GF-D8 (cell line): ENCODE results near the gene FNTB.

ENCODE experiments used
- DNase-seq: peaks from one replicate; lab custom pipeline; 2025; lab: John Stamatoyannopoulos, UW

FNTB gene

DNA sequence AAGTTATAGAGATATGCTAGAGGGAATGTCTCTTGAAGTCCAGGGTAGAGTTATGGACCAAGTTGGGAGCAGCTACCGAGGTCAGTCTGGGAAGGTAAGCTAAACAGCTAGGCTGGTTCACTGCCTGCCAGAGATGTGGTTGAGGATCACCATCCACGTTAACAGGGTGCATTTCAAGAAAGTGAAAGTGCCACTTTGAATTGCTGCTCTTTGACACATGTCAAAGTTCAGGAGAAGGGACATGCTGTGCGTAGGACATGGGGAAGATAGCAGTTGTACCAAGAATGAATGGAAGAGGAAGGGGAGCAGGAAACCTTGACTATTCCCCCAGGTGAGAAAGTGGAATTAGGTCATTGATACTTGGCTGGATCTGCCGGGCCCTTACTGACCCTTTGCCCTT, 66.1 kb downstream of the FNTB start:
- no peak for DNase-seq

DNA sequence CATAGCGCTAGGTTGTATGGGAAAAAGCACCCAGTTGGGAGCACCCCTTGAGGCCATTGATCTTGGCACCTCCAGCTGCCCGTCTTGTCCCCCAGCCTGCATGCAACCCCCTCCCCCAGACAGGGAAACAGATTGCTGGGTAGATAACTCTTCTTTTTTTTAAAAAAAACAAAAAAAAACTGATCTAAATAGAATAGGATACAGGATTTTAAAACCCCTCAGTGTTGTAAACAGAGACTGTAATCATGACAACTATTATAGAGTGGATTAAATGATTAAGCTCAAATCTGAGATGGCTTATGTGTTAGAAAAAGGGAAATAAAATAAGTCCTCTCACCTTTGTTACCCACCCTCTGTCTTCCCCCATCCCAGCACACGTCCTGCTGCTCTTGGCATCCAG, 66.8 kb downstream of the FNTB start:
- DNase-seq: no peak

DNA sequence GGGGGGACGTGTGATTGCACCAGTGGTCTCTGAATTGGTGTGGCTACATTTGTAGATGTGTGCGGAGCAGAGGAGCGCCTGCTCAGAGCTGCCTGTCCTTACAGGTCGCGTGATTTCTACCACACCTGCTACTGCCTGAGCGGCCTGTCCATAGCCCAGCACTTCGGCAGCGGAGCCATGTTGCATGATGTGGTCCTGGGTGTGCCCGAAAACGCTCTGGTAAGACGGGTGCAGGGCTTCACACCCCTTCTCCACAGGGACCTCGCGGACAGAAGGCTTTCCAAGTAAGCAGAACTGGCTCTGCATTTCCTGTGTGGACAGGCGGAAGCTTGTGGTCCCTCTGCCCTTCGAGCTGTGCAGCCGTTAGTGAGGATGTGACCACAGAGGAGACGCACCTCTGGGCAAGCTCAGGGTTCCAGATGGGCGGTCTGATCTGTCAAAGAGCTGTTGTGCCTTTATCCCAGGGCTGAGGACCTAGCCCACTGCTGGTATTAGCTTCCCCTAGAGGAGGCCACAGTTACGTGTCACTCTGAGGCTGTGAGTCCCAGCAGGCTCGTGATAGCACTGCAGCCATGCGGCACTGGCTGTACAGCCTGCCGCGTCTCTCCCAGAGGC, 67.9 kb downstream of the FNTB start:
- peak; percentile 93 for DNase-seq

DNA sequence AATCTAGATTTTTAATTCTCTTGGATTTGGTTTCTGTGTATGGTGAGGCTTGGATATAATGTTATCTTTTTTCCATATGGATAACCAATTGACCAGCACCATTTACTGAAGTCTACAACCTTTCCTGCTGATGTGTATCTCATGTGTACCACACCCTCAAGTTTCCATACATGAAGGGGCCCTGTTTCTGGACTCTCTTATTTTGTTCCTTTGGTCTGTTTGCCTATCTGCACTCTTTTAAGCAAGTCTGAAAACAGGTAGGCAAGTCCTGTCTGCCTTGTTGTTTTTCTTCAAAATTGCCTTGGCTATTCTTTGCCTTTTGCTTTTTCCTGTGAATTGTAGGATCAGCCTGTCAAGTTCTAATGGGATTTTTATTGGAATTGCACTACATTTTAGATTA, 71.0 kb downstream of the FNTB start:
- no peak for DNase-seq

DNA sequence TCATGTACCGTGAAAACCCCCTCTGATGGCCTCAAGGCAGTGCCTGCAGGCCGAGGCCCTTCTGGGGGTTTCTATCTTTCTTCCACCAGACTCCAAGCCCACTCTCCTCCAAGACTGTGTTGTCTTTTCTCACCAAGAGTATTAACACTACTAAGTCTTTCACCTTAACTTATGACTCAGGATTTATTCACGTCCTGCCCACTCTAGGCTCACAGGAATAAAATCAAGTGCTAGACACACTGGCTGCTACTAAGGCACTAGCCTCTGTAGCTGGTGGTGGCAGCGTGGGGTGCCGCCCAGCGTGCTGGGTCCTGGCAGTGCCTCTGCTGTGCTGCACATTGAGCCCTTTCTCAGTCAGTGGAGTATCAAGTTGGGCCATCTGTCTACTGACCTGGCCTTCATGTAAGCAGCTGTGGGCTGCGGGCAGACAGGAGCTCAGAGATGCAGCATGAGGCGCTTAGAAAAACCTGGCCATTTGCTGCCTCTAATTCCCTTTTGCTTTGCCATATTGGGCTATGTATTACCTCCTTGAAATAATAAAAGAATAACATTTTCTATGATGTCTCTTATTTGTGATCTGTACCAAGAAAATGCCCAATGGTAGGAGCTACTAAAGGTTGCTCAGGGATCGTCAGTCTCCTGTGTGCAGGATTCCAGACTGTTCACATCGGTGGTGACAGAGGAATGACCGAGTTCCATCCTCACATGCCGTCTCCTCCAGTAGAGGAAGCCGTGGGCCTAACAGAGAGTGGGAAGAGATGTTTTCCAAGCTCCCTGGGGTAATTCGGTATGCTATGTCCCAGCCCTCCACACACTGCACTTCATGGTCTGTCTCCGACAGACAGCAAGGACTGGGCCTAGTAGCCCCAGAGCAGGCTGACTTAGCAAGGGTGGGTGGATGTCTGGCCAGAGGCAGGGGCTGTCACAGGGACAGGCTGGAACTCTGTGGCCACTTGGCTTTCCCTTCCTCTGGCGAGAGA, 75.7 kb downstream of the FNTB start:
- no peak for DNase-seq

DNA sequence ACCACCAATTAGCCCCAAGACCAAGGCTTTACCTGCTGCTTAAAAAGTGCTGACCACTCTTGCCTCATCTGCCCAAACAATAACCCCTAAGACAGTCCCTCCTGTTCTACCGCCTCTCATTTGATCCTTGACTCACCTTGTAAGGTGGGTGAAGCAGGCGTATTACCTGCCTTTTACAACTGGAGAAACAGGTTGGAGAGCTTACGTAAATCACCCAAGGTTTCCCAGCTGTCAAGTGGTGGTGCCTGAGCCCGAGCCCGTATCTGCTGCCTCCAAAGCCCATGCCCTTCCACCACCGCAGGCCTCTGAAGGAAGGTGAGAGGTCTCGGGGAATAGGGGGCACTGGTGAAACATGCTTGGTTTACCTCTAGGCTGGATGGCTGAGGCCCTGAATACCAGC, 79.0 kb downstream of the FNTB start:
- no peak for DNase-seq

DNA sequence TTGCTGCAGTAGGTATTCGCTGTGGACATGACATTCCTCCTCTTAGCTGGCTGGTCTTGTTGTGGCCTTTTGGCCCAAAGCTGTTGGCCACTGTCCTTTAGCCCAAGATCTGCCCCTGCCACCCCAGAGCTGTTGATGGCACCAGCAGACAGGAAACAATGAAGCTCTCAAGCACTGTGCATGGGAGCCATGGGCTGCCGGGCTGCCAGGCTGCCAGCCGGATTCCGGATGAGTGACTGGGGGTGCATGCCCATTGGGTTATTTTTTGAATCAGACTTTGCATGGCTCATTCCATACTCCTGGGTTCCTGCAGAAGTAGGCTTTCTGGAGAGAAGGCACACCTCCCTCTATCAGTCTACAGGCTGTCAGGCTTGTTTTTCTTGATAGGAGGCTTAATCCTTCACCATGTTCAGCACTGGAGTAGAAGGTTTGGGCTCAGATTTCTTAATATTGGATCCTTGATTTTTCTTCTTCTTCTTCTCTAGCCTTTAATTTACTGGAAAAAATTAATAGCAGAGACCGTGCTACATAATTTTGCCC, 83.2 kb downstream of the FNTB start:
- DNase-seq: no peak

DNA sequence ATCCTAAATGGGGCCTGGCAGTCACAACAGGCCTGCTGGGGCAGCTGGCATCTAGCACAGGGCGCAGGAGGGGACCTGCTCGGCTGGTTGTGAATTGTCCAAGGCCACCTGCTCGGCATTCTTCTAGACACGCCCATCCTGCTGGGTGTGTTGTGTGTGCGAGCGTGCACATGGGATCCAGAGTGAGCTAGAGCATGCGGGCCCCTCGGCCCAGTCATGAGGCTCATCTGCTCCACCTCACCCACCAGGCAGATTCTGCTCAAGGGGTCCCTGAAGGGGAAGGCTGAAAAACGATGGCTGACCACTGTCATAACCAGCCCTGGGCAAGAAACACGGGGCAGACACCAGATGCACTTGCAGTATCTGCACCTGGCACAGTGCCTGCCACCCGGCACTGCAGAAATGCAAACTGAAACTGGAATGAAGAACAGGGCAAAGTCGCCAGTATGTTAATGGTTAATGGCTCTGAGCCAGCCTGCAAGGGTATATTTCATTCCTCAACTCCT, 83.8 kb downstream of the FNTB start:
- no peak for DNase-seq

DNA sequence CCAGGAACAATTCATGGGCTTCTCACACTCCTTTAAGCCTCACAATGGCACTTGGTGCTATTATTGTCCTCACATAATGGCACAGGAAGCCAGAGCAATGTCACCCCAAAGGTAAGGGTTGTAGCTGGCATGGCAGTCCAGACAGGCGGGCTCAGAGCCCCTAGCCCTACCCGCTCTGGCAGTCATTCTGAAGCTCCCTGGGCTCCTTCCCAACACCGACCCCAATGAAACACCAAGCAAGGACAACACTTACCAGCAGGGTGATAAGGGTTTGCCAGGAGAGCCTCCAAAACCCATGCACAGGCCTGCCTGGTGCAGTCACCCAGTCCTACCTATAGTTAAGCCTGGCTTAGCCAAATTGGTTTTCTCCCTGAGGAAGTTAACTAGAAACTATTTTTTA, 84.8 kb downstream of the FNTB start:
- no peak for DNase-seq

DNA sequence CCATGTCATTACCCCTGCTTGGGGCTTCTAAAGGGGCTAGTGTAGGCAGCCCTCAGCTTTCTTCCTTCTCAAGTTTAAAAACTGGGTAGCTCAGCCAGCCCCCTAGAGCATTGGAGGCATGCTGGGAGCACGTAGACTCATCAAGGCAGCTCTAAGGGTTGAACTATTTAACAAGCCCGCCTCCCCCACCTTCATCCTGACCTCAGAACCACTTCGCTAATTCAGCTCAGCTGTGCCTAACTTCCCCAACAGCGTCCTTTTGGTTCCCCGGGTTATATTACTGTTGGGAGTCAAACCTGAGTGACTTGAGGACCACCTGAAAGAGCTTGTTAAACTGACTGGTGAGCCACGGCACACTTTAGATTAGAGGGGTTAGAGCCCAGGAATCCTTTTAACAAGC, 85.6 kb downstream of the FNTB start:
- DNase-seq: no peak

DNA sequence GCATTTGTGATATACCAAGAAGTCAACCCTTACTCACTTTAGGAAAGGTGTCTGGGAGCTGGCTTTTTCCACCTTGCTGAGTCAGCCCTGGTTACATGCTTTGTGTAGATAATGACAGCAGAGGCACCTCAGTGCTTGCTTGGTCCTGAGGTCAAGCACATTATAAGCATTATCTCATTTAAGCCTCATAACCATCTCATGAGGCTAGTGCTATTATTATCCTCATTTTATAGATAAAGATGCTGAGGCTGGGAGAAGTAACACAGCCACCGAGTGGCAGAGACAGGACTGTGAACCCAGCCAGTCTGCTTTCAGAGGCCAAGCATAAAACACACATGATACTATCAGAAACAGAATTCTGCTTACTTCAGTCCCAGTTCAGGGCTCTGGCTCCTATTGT, 86.2 kb downstream of the FNTB start:
- no peak for DNase-seq

DNA sequence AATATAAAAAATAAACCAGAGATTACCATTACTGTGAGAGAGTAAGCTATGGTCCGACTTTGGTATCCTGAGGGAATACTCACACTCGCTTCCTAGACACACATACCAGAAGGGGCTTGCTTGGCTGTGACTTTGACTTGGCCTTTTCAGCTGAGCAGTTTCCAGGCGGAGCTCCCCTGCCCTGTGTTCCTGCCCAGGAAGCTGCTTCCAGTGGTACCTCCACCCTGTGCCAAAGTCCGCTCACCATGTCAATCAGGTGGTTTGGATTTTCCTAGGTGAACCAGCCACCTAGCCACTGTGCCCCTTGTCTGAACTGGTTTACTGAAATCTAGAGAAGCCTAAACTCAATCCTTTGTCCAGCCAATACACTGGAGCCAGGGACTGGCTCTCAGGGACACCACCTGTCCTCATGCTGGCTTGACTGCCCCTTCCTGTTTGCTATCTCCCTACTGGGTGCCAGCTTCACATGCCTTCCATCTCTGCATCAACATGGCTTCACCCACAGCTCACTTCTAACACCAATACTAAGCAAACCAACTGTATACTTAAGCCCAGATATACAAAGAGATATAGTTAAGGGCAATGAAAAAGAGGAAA, 87.0 kb downstream of the FNTB start:
- no peak for DNase-seq

DNA sequence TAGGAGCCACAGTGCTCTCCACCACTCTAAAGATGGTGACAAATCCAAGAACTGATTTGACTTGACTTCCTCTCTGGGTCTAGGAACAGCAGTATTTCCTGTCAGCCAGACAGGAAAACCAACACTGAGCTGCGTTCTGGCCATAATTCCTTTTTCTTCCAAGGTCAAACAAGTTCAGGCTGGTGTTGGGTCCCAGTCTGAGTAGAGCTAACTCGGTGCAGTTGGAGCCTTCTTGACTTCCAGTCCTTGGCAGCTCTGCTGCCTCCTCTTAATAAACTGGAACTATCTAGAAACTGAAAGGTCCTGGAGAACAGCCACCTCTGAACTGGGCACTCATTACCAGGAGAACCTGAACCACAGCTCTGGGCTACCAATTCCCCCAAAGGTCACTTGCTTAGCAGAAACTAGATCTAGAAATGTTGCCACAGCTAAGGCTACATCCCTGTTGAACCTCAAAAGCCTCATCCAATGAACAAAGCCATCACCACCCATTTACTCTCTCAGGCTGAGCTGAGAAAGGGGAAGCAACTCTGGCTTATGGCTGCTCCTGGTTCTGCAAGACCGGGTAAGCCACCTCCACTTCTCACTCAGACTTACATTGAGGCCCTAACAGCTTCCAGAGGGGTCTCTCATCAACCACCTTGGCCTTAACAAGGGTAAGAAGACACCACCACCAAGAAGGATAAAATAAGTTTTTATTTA, 87.9 kb downstream of the FNTB start:
- DNase-seq: peak; percentile 49

DNA sequence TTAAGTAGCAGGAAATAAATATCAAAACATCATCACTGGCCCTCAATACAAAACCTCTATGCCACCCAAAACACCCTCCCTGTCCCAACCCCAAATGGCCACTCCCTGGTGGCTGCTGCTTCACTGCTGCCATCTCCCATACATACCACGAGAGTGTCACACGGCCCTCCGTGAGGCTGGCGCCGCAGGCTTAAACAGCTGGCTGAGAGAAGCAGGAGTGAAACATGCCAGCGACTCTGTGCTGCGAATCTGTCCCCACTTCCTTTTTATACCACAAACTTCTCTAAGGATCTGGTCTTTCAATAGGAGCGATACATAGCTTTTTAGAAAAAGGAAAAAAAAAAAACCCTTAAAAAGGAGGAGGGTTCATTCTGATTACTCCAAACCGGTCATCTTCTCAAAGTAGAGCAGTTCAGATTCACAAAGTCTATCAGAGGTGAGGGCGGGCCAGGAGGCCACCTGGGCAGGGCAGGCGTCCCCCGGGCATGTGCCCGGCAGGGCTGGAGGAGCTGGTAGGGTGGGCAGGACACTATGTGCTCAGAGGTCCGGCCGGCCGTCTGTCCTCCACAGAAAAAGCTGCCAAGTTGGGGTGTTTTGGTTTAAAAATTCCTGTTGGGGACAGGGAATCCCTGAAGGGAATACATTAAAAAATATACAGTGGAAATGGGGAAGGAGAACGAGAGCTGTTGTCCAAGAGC, 89.1 kb downstream of the FNTB start:
- peak; percentile 3 for DNase-seq

DNA sequence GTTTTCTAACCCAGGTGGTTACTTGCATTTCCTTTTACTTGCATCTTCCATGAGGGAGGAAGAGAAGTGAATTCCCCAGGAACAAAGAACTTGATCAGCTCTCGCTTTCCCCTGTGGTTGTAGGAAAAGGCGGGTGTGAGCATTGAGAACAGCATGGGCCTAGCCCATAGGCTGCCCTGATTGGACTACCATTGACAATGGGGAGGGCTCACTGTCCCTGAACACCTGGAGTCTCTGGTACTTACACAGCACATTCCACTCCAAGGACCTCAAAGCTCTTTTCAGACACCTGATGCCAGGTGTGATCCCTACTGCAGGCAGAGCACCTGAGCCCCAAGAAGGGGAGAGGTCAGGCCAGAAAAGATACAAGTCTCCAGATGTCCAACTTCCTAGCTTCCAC, 90.6 kb downstream of the FNTB start:
- DNase-seq: no peak

DNA sequence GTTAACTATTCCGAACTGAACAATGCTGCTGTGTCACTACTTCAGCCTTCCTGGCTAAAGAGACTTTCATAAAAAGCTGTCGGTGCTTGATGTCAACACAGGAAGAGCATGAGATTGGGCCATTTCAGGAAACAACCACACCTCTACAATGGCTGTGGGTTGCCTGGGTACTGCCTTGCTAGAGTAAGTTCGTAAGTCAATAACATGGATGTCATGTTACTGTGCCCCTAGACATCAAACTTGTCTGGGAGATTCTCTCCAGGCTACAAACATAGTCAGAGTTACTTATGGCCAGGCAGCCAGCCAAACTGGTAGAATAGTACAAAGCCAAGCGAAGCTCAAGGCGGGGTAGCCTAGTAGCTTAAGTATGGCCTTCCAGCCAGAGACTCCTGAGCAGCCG, 92.5 kb downstream of the FNTB start:
- DNase-seq: peak; percentile 46

DNA sequence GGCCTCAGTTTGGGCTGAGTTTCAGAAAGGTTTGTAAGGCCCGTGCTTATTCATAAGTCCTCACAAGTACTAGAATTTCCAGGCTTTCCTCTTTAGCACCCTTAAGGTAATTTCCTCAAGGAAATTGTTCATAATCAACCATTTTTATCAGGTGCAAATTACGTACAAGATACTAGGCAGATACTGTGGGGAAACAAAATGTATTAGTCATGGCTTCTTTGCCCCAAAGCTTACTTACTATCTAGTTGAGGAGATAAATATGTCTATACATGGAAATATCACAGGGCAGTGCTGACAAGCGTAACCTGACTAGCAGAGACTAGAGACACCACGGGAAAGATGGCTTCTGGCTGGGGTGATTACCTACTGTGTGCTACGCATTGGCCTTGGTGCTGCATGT, 93.1 kb downstream of the FNTB start:
- no peak for DNase-seq

DNA sequence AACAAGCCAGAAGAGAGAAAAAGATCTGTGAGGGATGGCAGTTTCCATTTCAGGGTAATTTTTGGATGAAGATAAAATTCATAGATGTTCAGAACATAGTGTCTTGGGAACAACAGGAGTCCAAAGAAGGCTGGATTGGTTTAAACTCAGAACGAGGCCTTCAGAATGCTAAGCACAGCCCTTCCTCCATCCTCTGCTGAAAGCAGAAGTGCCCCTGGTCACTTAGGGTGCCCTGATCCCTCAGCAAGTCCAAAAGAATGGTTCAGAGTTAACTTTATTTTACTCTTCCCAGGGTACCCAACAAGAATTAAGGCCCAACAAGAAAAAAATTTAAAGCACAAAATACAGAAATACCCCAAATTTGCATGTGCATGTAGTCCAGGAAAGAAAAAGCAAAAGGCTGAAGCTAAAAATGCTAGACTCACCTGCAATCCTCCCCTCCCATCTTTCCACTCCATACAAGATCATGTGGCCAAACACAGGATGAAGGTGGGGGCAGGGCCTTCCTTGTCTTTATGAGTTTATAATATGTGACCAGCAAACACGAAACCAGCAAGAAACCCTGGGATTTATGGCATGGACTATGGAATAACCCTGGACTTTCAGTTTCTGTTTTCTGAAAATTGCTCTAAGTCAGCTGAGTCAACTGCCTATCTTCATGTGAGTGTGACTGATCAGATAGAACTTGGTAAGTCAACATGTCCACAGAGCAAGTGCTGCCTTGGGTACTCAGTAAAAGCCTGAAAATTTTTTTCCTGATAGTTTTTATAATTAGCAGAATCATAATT, 94.5 kb downstream of the FNTB start:
- DNase-seq: no peak

DNA sequence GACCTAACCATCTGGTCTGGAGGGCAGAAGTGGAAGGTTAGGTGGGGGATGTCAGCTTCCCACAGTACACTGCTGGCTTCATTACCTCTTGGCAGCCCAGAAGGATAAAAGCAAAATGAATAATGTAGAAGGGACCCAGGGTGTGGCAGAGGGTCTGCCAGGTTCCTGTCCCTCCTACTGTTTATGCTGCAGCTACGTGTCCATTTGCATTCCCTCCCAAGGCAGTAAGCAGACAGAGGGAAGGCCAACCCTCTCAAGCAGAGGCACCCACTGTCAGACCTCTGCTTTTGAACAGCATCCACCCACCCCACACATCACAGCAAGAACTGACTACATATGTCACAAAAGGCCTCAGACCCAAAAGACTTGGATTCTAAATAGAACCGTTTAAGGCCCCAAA, 96.2 kb downstream of the FNTB start:
- no peak for DNase-seq
